Measurements from ENCODE around the gene ME3. TPM values are rescaled to one million over a fixed set of nuclear protein-coding genes. Genes with fewer than 3 reads are reported as not detected.

ME3 gene
- total RNA-seq, 4 donors from 2014 or later = 28.2 to 60.7 (median 46.0) TPM

- no peak for TF ChIP-seq CTCF (IDR thresholded peaks at IDR 0.05; ENCODE audit: low read depth)
These were observed 211.7 kb downstream of the ME3 start for GRCh38 chr11:86460461-86461385.

DNA sequence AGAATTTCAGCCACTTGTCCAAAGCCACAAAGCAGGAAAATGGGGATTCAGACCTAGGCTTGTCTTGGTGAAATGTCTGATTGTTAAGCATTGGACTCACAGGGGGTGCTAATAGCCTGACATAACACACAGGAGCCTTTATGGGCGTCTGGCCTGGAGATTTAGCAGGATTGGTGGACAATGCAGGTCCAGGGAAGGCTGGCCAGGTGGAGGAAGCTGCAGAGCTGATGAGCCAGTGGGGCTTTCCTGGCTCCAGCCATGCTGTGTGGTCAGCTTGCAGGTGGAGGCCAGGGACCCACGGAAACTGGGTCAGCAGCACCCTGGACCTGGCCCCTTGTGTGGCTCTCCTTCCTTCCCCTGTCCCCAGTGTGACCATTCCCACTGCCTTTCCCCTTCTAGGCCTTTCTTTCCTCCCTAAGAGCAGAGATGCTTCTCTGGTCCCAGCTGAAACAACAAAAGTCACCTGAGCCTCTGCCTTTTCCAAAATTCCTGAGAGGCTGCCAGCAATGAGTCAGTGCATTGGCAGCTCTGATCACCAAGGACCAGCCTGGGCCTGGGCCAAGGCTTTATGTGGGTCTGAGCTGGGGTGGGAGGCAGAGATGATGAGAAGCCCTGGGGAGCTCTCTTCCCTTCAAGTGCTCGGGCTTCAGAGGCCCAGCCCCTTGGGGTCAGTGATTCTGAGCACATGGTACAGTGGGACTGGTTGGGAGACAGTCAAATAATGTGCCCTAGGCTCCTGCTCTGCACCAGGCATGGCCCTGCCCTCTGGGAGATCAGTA lies 212.5 kb downstream of the ME3 start:
- no peak for TF ChIP-seq CTCF (IDR thresholded peaks at IDR 0.05; ENCODE audit: low read depth)

DNA sequence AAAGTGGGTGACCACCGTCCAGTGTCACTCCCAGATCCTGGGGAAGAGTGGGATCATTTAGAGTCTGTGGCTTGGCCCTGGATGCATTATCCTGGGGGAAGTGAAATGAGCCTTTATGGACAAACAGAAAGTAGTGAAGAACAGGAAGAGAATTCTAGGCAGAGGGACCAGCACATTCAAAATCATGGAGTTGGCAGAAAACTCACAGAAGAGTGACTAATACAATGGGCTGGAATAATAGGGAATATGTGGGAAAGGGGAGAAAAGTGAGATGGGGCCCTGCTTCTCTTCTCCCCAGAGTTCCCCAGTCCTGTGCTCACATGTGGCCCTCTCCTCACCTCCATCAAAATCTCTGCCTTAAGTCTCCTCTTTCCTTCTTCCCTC lies 213.4 kb downstream of the ME3 start:
- TF ChIP-seq CTCF (IDR thresholded peaks at IDR 0.05; ENCODE audit: low read depth) = no peak

DNA sequence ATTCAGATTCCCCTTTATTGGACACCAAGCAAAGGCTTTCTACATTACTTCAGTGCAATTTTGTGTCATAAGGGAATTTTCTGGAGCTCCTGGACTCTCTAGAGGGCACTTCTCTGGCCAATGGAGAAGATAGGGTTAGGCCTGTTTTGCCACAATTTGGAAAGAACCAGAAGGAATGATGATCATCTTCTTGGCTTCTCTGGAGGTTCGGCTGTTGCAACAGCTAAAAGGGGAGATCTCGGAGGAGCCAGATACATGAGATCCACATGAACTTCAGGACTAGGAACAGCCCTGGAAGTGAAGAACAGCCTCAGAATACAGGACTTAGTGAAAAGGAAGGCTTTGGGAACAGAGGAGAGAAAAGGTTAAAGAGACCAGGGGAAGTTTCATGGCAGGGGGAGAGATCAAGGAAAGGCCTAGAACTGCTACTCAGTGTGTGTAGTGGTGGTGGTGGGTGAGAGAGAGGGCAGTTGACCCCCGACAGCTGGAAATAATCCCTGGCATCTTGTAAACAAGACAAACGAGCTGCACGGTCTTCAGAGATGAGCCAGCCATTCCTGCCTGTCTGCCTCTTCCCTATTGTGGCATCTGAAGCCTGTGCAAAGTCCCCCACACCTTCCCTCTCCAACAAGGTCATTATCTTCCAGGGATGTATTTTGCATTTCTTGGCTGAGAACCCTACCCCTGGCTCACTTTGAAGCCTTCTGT lies 214.0 kb downstream of the ME3 start:
- TF ChIP-seq CTCF (IDR thresholded peaks at IDR 0.05; ENCODE audit: low read depth) = no peak

- TF ChIP-seq CTCF (IDR thresholded peaks at IDR 0.05; ENCODE audit: low read depth) = no peak
These were observed 216.1 kb downstream of the ME3 start for GRCh38 chr11:86456075-86456939.

GRCh38 chr11:86453290-86454030 lies 219.0 kb downstream of the ME3 start:
- no peak for TF ChIP-seq CTCF (IDR thresholded peaks at IDR 0.05; ENCODE audit: low read depth)
